GM18951 (cell line): ENCODE data around the gene AWAT2.

Experiments used
- POLR2A ChIP-seq: IDR thresholded peaks from 4 replicates; pipeline ENCODE4 v1.6.1; 2011; ENCODE audit warnings: mild to moderate bottlenecking; ENCODE audit not compliant: insufficient read length, insufficient read depth; ENCODE audit errors: extremely low read depth
- in situ Hi-C: fragments of 300-500 bp; cut with MboI; formaldehyde crosslinking; loops from one replicate; pipeline ENCODE4 v1.12.0; 2022; ENCODE audit warnings: low sequenced_read_pairs, mixed read lengths, inconsistent platforms; ENCODE audit not compliant: unreplicated experiment

AWAT2 gene

DNA sequence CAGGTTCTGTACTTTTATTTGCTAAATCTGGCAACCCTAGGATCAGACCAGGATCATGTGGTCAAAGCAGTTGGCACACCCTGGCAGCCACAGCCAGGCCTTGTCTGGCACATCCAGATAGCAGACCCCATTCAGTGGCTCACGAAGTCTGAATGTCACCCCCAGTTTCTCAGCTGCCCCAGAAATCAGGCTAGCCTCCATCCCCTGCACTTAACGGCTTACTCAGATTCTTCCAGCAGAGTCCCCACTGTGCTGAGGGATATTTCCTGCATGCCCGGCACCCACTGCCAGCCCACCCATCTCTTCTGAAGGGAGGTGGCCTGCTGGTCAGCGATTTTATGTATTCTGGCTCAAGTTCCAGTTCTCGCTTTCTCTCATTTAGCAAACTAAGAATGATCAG is 4.7 kb upstream of the AWAT2 start:
- in situ Hi-C loops: no loop called here
- no peak for TF ChIP-seq POLR2A

DNA sequence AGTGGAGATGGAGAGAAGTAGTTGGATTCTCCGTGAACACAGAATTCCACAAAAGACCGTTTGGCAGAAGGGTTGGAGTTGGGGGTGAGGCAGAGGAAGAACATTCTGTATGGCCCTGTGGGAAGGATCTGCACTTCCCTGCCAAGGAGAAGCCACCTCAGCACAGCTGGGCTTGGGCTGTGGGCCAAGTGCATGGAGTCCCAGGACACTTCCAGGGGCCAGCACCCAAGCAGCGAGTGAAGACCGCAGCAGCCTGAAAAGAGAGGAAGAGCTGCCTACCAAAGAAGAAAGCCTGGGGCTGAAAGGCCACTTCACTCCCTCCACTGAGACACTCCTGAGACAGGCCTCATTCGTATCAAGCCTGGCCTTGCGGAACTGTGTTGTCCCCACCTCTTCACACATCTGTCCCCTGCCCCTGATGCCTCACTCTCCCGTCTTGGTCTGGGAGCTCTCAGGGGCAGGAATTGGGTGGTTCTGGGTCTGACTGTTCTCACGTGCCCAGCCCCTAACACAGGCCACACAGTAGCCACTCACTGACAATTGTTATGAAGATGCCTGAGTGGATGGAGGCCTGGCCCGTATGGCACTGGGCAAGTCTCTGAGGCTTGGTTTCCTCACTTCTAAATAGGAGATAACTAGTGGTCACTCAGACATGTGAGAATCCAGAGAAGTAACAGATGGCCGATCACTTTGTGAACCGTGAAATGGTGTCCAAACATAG is 3.3 kb upstream of the AWAT2 start:
- in situ Hi-C loops: no loop called here
- no peak for TF ChIP-seq POLR2A

DNA sequence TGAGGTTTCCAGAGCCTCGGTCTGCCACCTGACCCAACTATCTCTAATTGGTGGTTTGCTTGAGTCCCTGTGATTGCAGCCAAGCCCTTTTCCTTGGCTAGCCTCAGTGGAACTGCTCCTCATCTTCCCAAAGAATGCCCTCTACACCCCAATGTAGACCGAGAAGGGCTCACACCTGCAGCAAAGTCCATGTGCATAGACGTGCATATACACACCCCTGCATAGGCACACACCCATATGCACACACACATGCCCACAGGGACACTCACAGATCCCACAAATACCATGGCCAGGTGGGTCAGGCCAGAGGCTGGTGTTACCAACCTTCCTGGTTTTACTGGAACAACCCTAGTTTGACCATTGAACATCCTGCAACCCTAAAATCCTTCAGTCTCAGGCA is 332 bp downstream of the AWAT2 start:
- in situ Hi-C loops: no loop called here
- TF ChIP-seq POLR2A: no peak

DNA sequence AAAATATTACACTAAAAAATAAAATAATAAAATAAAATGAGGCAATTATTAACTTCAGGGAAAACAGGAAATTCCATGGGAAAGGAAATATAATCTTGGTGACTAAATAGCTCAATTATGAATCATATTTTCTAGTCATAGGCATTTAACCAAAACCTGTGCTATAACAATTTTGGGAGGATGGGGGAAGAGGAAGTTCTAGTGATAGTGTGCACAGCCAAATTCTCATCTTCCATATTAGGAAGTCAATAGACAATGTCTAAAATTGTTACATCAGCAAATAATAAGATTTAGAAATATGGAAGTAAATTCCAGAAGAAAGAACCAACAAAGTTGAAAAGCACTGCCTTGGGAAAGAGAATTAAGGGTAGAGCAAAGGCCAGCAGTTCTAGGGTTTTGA is 2.8 kb downstream of the AWAT2 start:
- no peak for TF ChIP-seq POLR2A
- in situ Hi-C loops: no loop called here

DNA sequence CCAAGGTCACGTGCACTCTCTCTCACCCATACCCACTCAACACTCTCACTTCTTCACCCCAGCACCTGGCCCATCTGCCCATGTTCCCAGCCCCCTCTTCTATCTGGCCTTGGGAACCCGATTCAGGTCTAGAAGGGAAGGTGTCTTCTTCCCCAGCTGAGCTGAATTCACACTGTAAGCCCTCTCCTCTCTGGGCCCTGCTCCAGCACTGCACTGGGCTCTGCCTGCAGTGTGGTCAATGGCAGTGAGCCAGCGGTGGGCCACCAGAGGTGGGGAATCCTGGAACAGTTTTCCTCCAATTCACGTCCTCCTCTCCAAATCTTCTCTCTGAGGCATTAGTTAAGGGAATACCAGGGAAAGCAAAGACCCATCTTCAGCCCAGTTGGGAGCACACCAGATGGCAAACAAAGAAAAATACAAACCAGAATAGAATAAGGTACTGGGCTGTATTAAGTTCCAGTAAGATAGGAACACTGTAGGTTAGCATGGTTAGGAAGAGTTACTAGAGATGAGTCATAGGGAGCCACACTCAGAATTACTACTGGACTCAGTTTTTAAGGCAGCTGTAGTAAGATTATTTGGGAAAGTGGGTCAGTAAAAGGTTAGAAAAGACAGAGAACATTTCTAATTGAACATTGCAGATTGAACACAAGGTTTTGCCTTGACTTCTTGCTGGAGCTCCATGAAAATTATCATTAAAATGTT is 5.0 kb downstream of the AWAT2 start:
- TF ChIP-seq POLR2A: no peak
- in situ Hi-C loops: no loop called here

DNA sequence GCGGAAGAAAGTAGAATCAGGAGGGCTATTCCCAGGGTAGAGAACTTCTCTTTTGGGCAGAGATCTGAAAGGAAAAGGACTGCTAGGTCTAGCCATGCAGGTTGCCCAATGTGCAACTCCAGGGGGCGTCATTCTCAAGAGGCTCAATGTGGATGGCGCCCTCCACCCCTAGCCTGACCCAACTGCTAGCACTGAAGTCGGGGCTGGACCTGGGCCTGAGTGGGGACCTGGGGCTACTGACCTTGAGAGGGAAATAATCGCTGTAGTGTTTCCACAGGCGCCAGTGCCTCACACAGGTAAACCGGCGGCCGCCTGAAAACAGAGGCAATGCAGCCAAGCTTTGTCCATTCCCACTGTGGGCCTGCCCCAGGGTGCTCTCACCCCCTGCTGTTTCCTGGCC is 6.1 kb downstream of the AWAT2 start:
- no peak for TF ChIP-seq POLR2A
- in situ Hi-C loops: no loop called here

DNA sequence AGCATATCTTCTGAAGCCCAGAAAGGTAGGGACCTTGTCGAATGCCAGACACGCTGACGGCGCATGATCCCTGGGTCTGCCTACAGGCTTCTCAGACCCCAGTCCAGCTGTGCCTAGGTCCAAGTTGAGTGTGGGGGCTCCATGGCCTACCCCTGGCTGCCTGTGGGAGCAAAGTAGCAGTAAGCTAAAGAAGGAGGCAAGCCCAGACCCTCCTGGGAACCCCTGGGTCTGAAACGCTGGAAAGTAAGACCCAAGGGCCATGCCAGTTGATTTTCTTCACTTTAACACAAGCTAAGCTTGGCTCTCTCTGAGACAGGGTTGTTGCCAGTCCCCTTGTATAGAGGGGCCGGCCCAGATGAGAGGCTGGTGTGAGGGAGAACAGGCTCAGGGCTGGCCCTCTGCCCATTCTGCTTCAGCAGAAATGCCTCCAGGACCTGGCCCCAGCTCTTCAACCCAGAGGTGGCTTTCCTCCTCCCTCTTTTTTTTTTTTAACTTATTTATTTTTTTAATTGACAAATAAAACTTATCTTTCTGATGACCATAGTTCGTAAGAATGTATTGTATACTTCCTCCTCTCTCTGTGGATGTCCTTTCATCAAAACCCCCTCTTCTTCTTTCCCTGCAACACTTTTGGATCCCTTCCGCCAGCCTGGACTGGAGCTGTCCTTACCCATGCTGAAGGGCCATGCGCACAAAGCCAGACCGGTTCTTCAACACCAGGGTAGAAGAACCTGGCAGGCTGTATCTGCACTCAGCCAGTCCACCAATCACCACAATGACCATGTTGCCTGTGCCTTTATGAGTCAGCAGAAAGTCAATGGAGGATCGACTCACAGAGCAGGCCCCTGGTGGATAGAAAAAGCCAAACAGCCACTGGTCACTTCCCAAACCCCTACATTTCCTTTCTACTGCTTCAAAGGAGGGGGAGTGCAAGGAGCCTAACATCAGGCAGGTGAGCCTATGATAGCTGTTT is 7.1 kb downstream of the AWAT2 start:
- in situ Hi-C loops: no loop called here

DNA sequence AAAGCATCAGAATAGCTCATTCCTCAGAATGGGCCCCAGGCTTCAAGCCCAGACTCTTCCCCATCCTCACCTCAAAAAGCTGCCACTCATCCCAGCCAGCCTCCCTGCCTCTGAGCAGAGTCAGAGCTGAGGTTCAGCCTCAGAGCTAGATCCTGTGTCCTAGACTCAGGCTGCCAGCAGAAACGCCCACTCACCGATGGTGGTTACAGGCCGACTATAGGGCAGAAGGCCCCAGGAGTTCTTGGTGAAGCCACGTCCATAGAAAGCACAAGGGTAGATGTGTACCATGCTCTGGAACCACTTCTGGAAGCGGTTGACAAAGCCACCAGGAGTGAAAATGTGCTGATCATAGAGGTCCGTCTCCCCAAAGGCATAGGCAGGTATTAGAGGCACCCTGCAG is 7.7 kb downstream of the AWAT2 start:
- in situ Hi-C loops: no loop called here
- no peak for TF ChIP-seq POLR2A

More for the DNA sequence above, 7.1 kb downstream of the AWAT2 start:
- no peak for TF ChIP-seq POLR2A

DNA sequence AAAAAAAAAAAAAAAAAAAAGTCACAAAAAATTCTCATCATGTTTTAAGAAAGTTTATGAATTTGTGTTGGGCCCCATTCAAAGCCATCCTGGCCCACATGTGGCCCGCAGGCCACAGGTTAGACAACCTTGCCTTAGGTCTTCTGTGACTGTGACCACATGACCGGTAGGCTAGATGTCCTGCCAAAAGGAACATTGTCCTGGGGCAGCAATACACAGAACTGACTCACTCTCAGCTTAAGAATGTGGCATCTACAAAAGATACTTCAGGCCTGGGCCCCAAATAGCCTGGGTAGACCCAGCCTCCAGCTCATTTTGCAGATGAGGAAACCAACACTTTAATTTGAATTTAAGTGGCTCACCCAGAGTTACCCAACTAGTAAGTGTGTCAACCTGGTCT is 10.0 kb downstream of the AWAT2 start:
- in situ Hi-C loops: no loop called here
- no peak for TF ChIP-seq POLR2A

DNA sequence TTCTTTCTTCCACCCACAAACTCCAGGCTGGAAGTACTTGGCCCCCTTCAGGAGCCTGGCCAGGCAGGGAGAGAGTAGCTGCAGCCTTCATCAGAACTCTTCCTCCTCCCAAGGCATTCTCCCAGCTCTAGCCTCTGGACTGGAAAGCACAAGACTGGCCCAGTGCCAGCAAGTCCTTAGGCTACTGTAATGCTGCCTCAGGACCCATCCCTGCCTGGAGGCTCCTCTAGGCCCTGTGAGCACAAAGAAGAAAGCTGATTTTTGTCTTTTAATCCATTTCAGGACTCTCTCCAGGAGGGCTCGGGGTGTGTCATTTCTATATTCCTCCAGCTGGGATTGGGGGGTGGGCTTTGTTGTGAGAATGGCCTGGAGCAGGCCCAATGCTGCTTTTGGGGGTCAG is 10.8 kb downstream of the AWAT2 start:
- in situ Hi-C loops: no loop called here
- no peak for TF ChIP-seq POLR2A

DNA sequence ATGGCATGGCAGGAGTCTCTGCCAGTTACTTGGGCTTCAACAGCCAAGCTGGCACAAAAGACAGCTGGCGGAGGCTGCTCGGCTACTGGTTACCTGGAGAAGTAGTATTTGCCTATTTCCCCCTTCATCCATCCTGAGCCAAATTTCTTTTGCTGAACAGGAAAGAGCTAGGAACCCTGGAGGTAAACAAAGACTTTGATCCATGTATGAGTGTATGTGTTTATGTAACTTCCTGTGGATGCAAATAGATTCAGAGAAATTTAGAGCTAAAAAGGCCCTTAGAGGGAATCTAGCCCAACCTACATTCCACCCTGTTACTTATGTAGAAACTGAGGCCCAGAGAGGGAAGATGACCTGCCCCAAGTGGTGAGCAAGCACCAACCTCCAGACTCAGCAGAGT is 11.2 kb downstream of the AWAT2 start:
- in situ Hi-C loops: no loop called here
- no peak for TF ChIP-seq POLR2A

DNA sequence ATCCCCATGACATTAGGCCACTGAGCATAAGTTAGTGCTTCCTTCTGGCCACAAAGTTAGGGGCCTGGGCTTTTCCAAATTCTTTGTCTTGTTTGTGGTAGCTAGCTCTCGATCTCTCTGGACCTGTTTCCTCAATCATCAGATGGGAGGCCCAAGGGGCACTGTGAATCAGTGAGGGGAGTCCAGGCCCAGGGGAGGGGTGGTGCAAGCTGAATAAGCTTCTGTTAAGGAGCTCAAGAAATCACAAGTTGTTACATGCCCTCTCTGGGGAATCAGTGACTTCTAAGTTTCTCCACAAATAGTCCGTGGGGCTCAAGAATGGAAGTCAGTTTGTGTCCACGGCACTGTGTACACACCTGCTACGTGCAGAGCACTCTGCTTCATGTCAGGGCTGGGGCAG is 15.1 kb downstream of the AWAT2 start:
- in situ Hi-C loops: no loop called here

DNA sequence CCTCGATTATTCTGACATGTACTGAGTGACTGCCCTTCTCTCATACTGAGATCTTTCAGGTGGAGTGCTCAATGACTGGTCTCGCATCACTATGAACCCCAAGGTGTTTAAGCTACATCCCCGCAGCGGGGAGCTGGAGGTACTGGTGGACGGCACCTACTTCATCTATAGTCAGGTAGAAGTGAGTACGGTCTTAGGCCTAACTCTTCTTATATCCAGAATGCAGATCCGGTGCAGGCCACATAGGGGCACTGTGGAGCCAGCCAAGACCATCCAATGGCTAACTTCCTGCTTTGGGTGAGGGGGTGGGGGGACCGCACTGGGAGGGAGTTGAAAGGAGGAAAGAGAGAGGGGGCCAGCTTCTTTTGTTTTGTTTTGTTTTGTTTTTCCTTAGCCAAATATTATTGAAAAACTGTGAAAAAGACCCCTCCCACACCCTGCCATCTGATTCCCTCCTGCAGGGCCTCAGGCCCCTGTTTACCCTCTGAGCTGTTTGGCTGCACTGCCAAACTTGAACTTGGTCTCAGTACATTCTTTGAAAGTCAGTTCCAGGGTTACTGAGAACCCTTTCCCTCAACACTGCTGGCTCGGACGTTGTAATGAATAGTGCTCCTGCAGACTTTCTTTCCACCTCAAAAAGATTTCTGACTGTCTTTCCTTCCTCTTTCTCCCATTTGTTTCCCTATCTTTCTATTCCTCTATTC is 16.2 kb downstream of the AWAT2 start:
- in situ Hi-C loops: no loop called here
- TF ChIP-seq POLR2A: no peak

More for the DNA sequence above, 15.1 kb downstream of the AWAT2 start:
- no peak for TF ChIP-seq POLR2A

DNA sequence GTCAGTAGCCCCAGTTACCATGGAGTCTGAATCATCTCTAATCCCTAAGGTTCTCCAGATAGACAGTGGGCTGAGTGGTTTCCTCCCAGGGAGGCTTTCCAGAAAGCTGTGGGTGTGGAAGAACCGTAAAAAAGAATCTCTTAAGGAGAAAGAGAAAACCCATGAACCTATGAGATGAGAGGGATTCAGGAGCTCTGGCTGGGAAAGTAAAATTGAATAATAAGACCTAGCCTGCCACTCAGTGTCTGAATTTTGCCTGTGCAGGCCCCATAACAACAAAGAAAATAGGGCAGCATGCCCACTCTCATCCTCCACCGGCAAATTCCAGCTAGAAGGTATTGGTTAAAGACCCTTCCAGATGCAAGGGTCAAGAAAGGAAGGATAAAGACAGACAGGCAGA is 16.9 kb downstream of the AWAT2 start:
- in situ Hi-C loops: no loop called here

More for the DNA sequence above, 16.9 kb downstream of the AWAT2 start:
- TF ChIP-seq POLR2A: no peak
